GM23338 (cell line): ENCODE measurements around the gene ZNF385B.

Experiments used
- CREB1 ChIP-seq: fragments of 250-450 bp; sonication (Bioruptor Pico); IDR thresholded peaks from 2 replicates; pipeline ENCODE4 v1.5.0; 2020; ENCODE audit warnings: low read depth, mild to moderate bottlenecking, moderate library complexity
- CTCF ChIP-seq, 2 experiments: fragments of 200-600 bp in 1 of 2; sonication (generic) in 1 of 2; conservative IDR thresholded peaks; 2 replicates each; pipeline versions ENCODE4 v1.5.1 to v1.6.1; 2016 to 2017; ENCODE audit warnings: antibody characterized with exemption in 2 of 2, low read depth in 2 of 2, mild to moderate bottlenecking in 2 of 2, moderate library complexity in 1 of 2
- EZH2 ChIP-seq: fragments of 200-600 bp; sonication (generic); IDR thresholded peaks from one replicate; pipeline ENCODE4 v1.8.0; 2017; ENCODE audit warnings: antibody characterized with exemption, mild to moderate bottlenecking, low read depth; ENCODE audit not compliant: unreplicated experiment
- EZH2phosphoT487 ChIP-seq: fragments of 200-600 bp; sonication (generic); IDR thresholded peaks from one replicate; pipeline ENCODE4 v1.8.1; 2018; ENCODE audit warnings: antibody characterized with exemption; ENCODE audit not compliant: unreplicated experiment
- POLR2AphosphoS5 ChIP-seq: IDR thresholded peaks from 2 replicates; pipeline ENCODE4 v1.6.1; 2016; ENCODE audit warnings: antibody characterized with exemption, low read depth
- REST ChIP-seq: IDR thresholded peaks from one replicate; pipeline ENCODE4 v1.6.1; 2018; ENCODE audit warnings: antibody characterized with exemption; ENCODE audit not compliant: unreplicated experiment
- STAT1 ChIP-seq: IDR thresholded peaks from one replicate; pipeline ENCODE4 v1.6.1; 2016; ENCODE audit warnings: antibody characterized with exemption; ENCODE audit not compliant: unreplicated experiment
- ZNF331 ChIP-seq: fragments of 250-450 bp; sonication (Bioruptor Pico); IDR thresholded peaks from 2 replicates; pipeline ENCODE4 v1.5.0; 2020; ENCODE audit warnings: low read depth, mild to moderate bottlenecking, moderate library complexity
- ZNF462 ChIP-seq: fragments of 250-450 bp; sonication (Bioruptor Pico); IDR thresholded peaks from 2 replicates; pipeline ENCODE4 v1.5.0; 2020; ENCODE audit warnings: mild to moderate bottlenecking, moderate library complexity

GRCh38 chr2:179715871-179716270, 145.5 kb downstream of the ZNF385B start:
- TF ChIP-seq EZH2phosphoT487, result no peak
- TF ChIP-seq CTCF (conservative IDR thresholded peaks at IDR 0.05; ENCODE audit: low read depth in 2 of 2), result no peak
- no peak for TF ChIP-seq REST
- no peak for TF ChIP-seq POLR2AphosphoS5
- no peak for TF ChIP-seq EZH2
- TF ChIP-seq ZNF462, result no peak
- no peak for TF ChIP-seq STAT1
- TF ChIP-seq ZNF331 (CRISPR knock-in tag), result no peak
- no peak for TF ChIP-seq CREB1
